Subcutaneous preadipocyte (primary cell): ENCODE measurements around the gene STRAP. TPM values are rescaled to one million over a fixed set of nuclear protein-coding genes. Genes with fewer than 3 reads are reported as not detected.

Experiments
- total RNA-seq: library from RNA; depleted of rRNA; stranded (reverse); fragments of >200 nt; gene quantifications from 2 replicates; pipeline ENCODE4 v1.2.3, GENCODE V29; 2012

The STRAP gene
- total RNA-seq = 85.4 and 90.4 TPM in 2 replicates

GRCh38 chr12:15882118-15882971, at the start of gene STRAP:
Gene STRAP, plus strand, starts transcription at chr12:15882387. Its CDS starts 321 bp downstream, at chr12:15882708.

GRCh38 chr12:15910864-15911721, 28.9 kb downstream of the STRAP start, which contains the start of gene DERA:
Gene DERA, plus strand, starts transcription at chr12:15911332. Its CDS starts 52 bp downstream, at chr12:15911384.

Other genes starting within 250 kb of the STRAP start
- gene EPS8, start 93.0 kb upstream of the STRAP start, total RNA-seq = 147 and 183 TPM in 2 replicates
- 52.5 and 63.1 TPM in 2 replicates for gene DERA, start 28.9 kb downstream of the STRAP start, total RNA-seq